Left lung (tissue), 10 donors: Measurements from ENCODE around the gene CCBE1. TPM values are rescaled to one million over a fixed set of nuclear protein-coding genes. Genes with fewer than 3 reads are reported as not detected.

Source experiments
- ATAC-seq: fragments of 200-7000 bp; cut with Tn5 transposase; one replicate; pipeline ENCODE4 v1.9.1; 2020; ENCODE audit warnings: moderate library complexity
- DNase-seq, 4 donors: peaks; one replicate each; pipeline ENCODE4 v3.0.0-alpha.2; 2013 to 2020
- H3K27ac ChIP-seq, 2 donors: fragments of 200-600 bp; sonication (generic) in 1 of 2; one replicate each; pipeline versions ENCODE4 v1.5.0 to v1.8.0; 2020 to 2021
- H3K27me3 ChIP-seq, 2 donors: fragments of 200-600 bp; sonication (generic) in 1 of 2; one replicate each; pipeline versions ENCODE4 v1.5.0 to v1.8.0; 2020 to 2021
- H3K36me3 ChIP-seq, 2 donors: fragments of 200-600 bp; sonication (generic) in 1 of 2; one replicate each; pipeline versions ENCODE4 v1.5.0 to v1.8.0; 2020 to 2021
- H3K4me1 ChIP-seq, 2 donors: fragments of 200-600 bp; one replicate each; pipeline ENCODE4 v1.8.0; 2021
- H3K4me3 ChIP-seq, 2 donors: fragments of 200-600 bp; sonication (generic) in 1 of 2; one replicate each; pipeline versions ENCODE4 v1.5.0 to v1.8.0; 2020 to 2021; ENCODE audit warnings: mild to moderate bottlenecking in 1 of 2
- H3K9me3 ChIP-seq, 2 donors: fragments of 200-600 bp; sonication (generic) in 1 of 2; one replicate each; pipeline versions ENCODE4 v1.5.0 to v1.8.0; 2020 to 2021
- intact Hi-C, 2 donors: fragments of 100-400 bp; cut with DNase I; formaldehyde crosslinking; loops; one replicate each; pipeline versions ENCODE4 v1.11.2 to v1.14.2; 2022
- polyA plus RNA-seq, 6 donors: library from polyadenylated mRNA; unstranded; fragments of 120-200 nt; gene quantifications; one replicate each; pipeline ENCODE4 v1.2.1, GENCODE V29; 2013; ENCODE audit not compliant: insufficient read length in 6 of 6
- total RNA-seq, 2 donors: library from RNA; stranded (reverse); fragmentation: NEBNext Ultra II Directional; extraction: Animal tissue kit (Norgen Biotek cat#: 25700); gene quantifications; one replicate each; pipeline ENCODE4 v1.2.1, GENCODE V29; 2021
- TF ChIP-seq, protein P1 (sequence below), 2 donors: fragments of 200-600 bp; sonication (generic) in 1 of 2; IDR thresholded peaks; one replicate each; pipeline versions ENCODE4 v1.5.0 to v1.8.0; 2021; ENCODE audit warnings: antibody characterized with exemption in 2 of 2
- donor health status: DM: no; HTN: yes; CAD: no.
- donor health status: DM: no; HTN: no; CAD: no.

Gene CCBE1
- total and polyA plus RNA-seq, 8 donors: 16.0 to 96.5 (median 84.1) TPM

- Histone ChIP-seq H3K4me1 (no peaks in the 10 kb centered on the region), H3K27me3 (no peaks in the 10 kb centered on the region), H3K36me3 (no peaks in the 10 kb centered on the region), H3K4me3 (no peak overlapping the region), H3K27ac (no peak overlapping the region), H3K9me3 (no peaks in the 10 kb centered on the region)
- DNase-seq: no peak
- intact Hi-C loops: no loop called here
- ATAC-seq: no peak
- TF ChIP-seq, protein P1, sequence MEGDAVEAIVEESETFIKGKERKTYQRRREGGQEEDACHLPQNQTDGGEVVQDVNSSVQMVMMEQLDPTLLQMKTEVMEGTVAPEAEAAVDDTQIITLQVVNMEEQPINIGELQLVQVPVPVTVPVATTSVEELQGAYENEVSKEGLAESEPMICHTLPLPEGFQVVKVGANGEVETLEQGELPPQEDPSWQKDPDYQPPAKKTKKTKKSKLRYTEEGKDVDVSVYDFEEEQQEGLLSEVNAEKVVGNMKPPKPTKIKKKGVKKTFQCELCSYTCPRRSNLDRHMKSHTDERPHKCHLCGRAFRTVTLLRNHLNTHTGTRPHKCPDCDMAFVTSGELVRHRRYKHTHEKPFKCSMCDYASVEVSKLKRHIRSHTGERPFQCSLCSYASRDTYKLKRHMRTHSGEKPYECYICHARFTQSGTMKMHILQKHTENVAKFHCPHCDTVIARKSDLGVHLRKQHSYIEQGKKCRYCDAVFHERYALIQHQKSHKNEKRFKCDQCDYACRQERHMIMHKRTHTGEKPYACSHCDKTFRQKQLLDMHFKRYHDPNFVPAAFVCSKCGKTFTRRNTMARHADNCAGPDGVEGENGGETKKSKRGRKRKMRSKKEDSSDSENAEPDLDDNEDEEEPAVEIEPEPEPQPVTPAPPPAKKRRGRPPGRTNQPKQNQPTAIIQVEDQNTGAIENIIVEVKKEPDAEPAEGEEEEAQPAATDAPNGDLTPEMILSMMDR (IDR thresholded peaks at IDR 0.05): no peak
Observed at GRCh38 chr18:59446012-59446411, 251.2 kb downstream of the CCBE1 start.

DNA sequence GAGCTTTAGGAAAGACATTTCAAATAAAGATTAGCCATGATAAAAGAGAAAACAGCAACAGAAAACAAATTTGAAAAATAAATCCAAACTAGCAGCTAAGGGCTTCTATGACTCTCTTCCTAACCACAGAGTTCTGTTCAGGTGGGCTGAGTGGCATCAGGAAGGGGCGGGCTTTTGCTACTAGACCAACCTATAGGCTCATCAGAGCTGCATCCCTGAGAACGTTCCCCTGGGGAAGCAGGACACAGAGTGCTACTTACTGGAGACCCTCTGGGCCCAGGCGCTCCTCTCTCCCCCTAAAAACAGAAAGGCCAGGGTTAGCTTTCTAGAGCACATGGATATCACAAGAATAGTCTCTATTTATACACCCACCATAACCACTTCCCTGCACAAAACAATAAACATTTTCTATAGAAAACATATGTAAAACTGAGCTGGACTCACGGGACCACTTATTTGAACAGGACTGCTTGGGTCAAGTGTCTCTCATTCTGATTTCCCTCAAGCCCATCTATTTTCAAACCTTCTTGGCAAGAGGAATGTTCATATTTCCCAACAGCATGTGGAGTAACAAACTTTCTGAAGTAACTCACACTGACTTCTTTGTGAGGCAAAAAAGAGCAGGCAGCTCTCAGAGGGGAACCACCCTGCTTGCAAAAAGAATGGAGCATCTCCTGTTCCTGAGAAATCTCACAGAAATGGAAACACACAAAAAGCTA is 259.2 kb downstream of the CCBE1 start:
- no peaks in the 10 kb centered on the region for H3K36me3 ChIP-seq
- TF ChIP-seq, protein P1 (IDR thresholded peaks at IDR 0.05): no peak
- no peak overlapping the region for H3K27ac ChIP-seq
- intact Hi-C loops: no loop called here
- no peaks in the 10 kb centered on the region for H3K9me3 ChIP-seq
- no peak overlapping the region for H3K4me3 ChIP-seq
- no peaks in the 10 kb centered on the region for H3K27me3 ChIP-seq
- no peak for DNase-seq
- H3K4me1 ChIP-seq: no peaks in the 10 kb centered on the region
- no peak for ATAC-seq

DNA sequence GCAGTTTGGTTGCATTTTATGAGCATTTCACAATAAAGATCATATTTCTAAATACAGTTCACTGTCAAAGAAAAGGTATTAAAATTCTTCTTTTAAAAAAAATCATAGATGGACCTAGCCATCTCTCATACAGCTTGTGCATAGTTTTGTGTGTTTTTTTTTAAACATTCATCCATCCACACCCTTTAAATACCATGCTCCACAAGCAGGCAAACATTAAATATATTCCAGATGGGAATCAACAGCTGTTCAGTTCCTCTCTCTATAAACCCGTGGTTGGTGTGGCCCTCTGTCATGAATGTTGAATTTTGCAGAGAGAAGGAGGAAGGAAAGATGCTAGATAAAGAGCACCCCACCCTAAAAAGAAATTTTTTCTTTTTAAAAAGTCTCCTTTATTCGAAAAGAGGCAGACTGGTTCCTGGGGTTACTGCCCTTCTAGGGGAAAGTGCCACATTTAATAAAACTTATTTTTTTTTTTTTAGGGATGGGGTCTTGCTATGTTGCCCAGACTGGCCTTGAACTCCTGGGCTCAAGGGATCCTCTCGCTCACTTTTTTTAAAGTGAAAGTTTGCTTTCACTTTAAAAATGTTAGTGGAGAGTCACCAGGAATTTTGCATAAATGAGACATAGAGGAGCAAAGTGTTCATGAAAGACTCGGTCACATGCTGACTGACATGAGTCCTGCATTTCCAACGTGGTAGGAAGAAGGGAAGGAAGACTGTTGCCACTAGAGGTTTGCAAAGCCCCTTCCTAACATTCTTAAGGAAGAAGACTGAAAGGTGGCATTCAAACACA is 264.2 kb downstream of the CCBE1 start:
- ATAC-seq (no peak), DNase-seq (no peak)
- Histone ChIP-seq H3K4me3 (no peak overlapping the region), H3K9me3 (no peaks in the 10 kb centered on the region), H3K4me1 (no peaks in the 10 kb centered on the region), H3K36me3 (no peaks in the 10 kb centered on the region), H3K27ac (no peak overlapping the region), H3K27me3 (no peaks in the 10 kb centered on the region)
- TF ChIP-seq, protein P1 (IDR thresholded peaks at IDR 0.05): no peak
- intact Hi-C loops: no loop called here

GRCh38 chr18:59431131-59431530 is 266.1 kb downstream of the CCBE1 start:
- DNase-seq (no peak), ATAC-seq (no peak)
- no peaks in the 10 kb centered on the region for H3K27me3 ChIP-seq
- H3K4me1 ChIP-seq: no peaks in the 10 kb centered on the region
- H3K36me3 ChIP-seq: no peaks in the 10 kb centered on the region
- H3K9me3 ChIP-seq: no peaks in the 10 kb centered on the region
- intact Hi-C loops: no loop called here
- TF ChIP-seq, protein P1 (IDR thresholded peaks at IDR 0.05): no peak
- no peak overlapping the region for H3K4me3 ChIP-seq
- H3K27ac ChIP-seq: no peak overlapping the region

GRCh38 chr18:59429608-59430007 is 267.6 kb downstream of the CCBE1 start:
- intact Hi-C loops: no loop called here
- ATAC-seq (no peak), DNase-seq (no peak)
- Histone ChIP-seq H3K27ac (no peak overlapping the region), H3K27me3 (no peaks in the 10 kb centered on the region), H3K36me3 (no peaks in the 10 kb centered on the region), H3K9me3 (no peaks in the 10 kb centered on the region), H3K4me1 (no peaks in the 10 kb centered on the region), H3K4me3 (no peak overlapping the region)
- TF ChIP-seq, protein P1 (IDR thresholded peaks at IDR 0.05): no peak
